Measurements from ENCODE around the gene CAMK2A.

- no peak for TF ChIP-seq CTCF (IDR thresholded peaks at IDR 0.05)
- no peak for TF ChIP-seq POLR2A (IDR thresholded peaks at IDR 0.05)
Observed at GRCh38 chr5:150239794-150240122, 49.8 kb downstream of the CAMK2A start.
